Pulmonary artery endothelial cell (primary cell): Measurements from ENCODE around the gene FURIN. TPM values are rescaled to one million over a fixed set of nuclear protein-coding genes. Genes with fewer than 3 reads are reported as not detected.
"Not testable (repeated sequence)": the region's sequence is repeated elsewhere in the genome, so short reads cannot be mapped to it uniquely, and the experiment has no call there.

Experiments
- DNase-seq: peaks from one replicate; pipeline ENCODE4 v3.0.0-alpha.2; 2011; ENCODE audit warnings: low read depth, low spot score
- total RNA-seq: library from RNA; depleted of rRNA; stranded (reverse); fragments of >200 nt; gene quantifications from 2 replicates; pipeline ENCODE4 v1.2.3, GENCODE V29; 2014

The FURIN gene
- total RNA-seq, 1 donor from 2014 or later: 73.1 TPM

DNA sequence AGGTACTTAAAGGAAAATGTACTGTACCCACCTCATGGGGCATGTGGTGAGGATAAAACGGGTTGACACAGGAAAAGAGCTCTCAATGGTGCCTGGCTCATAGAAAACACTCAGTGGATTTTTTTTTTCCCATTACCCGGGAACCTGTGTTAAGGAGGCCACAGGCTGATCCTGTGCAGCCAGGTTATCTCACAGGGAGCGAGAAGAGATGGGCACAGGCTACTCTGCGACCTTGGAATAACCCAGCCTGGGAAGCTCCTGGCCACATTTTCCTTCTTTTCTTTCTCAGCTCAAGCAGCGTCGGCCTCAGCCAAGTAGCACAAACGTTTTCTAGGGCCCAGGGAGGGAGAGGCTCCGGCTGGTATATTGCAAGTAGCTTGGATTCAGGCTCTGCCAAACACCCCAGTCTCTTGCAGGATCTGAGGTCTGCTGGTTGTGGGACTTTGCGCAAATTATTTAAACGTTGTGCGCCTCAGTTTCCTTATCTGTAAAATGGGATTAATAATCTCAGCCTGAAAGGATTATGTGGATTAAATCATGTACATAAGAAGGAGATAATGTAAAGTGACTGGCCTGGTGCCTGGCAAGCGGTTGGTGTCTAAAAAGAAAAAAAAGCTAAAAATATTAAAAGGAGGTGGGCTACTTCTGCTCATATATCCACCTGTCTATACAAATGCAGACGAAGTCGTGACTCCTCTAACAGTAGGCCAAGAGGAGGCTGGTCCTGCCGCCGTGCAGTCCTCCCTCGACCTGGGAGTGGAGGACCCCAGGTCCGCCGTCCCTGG, 2.2 kb downstream of the FURIN start:
- no peak for DNase-seq

DNA sequence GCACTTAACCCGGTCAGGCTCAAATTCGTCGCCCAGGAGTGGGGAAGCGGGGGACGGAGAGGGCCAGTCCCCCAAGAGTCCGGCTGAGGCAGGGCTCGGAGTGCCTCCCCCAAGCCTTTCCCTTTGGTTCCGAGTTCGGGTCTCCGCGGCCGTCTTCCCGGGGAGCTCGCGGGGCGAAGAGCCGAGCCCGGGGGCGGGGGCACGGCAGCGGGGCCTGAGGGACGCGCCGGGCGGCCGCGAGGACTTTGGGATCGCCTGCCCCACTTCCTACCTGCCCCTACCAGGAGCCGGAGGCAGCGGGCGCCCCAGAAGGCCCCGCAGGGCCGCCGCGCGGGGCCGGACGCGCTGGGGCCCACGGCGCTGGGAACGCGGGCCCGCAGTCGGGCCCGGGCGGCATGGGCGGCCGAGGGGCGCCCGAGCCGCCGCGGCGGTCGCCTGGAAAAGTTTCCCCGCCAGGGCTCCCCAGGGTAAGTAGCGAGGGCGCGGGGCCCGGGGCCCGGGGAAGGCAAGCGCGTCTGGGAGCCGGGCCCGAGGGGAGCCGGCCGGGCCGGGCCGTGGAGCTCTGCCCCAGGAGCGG, 2.8 kb downstream of the FURIN start:
- DNase-seq: no peak

DNA sequence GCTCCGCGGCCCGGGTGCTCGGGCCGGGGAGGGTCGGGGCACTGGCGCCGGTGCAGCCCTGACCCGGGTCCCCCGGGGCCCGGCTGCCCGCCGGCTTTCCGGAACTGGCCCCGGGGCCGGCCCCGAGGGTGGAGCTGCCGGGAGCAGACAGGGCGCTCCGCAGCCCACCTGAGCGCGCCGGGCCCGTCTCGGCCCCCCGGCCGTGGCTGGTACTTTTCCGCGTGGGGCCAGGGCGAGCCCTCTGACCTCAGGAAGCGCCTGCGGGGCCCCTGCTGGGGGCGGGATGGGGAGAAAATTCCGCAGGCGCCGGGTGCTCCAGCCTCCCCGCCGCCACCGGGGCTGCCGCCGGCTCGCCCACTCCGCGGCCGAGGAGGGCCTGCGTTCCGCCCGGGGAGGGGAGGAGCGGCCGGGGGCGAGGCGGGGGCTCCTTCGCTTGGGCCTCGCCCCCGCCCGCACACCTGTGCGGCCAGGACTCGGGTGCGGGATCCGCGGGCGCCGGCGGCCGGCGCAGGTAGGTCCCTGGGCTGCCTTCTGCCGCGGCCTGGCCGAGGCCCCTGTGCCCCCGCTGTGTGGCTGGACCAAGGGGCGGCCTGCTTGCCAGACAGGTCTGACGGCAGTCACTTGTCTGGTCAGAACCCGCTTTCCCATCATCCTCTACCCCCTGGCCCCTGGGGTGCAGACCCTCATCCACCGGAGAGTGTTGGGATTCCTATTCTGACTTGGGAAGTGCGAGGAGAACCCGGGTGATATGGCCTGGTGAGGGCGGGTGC, 3.5 kb downstream of the FURIN start:
- DNase-seq: no peak

DNA sequence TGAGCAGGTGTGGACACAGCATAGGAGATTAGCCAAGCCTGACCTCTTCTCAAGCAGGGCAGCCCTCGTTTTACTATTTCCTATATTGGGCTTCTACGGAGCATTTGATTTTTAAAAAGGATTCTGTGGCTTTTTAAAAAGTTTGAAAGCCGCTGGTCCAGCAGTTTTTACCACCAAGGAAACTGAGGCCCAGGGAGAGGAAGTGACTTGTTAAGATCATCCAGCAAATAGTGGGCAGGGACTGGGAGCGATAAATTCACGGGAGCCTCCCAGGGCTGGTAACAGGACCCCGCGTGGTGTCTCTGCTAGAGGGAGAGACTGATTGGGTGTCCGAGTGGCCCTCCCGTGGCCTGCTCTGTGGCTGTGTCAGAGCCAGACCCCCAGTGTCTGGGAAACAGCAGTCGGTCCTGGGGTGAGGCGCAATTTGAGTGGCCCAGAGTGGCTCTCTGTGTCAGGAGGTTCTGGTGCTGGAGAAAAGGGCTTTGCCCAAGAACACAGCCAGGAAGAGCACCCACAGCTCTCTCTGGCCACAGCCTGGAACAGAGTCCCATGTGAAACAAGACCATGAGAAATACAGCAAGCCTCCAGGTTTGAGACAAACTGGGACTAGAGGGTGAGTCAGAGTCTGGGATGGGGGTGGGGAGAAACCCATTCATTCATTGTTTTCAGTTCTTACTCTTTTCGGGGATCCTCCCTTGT, 4.2 kb downstream of the FURIN start:
- no peak for DNase-seq

DNA sequence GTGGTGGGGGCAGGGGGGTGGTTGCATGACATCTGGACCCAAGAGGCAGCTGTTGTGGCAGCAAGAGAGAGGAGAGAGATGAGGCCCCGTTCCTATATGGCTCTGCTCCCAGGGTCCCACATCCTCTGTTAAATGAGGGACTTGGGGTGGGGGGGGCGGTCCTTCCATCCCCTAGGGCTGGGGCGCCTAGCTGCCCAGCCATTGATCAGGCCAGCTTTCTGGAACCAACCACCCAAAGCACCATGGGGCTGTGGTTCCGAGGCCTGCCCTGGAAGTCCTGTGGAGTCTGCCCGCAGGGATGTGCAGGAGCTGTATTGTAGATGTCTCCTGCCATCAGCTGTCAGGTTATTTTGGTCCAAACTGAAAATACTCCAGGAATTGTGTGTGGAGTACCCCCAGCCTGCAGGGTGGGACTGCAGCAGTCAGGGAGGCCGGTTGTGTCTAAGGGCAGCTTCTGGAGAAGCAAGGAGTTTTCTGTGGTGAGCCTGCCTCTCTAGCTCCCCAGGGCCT, 5.2 kb downstream of the FURIN start:
- DNase-seq: no peak

DNA sequence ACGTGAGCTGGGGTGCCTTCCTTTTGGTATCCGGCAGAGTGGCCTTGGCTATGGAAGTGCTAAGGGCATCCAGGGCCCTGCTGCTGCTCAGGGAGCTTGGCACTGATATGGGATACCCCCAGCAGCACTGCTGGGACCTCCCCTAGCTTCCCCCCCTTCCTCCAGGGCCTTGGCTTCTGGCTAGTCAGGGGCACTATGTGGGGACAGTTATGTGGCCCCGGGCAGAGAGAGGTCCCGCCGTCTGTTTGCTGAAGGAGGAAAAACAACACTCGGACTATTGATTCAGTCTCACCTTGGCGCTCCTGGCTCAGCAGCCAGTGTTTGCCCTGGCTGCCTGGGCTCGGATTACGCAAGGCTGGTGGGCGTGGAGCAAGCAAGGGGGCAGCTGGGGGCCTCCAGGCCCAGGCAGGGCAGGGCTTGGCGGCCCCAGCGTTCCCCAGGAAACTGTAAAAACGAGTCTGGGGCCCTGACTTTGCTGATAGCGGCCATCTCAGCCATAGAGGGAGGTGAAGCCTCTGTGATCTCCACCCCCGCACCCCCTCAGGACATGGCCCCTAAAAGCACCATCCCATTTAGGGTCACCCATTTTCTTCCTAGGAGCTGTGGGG, 5.7 kb downstream of the FURIN start:
- DNase-seq: no peak

DNA sequence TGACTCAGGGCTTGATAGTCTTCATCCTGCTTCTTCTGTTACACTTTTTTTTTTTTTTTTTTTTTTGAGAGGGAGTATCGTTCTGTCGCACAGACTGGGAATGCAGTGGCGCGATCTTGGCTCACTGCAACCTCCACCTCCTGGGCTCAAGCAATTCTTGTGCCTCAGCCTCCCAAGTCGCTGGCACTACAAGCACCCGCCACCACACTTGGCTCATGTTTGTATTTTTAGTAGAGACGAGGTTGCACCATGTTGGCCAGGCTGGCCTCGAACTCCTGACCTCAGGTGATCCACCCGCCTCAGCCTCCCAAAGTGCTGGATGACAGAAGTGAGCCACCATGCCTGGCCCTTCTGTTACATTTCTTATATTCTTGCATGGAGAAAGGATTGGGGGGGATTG, 6.6 kb downstream of the FURIN start:
- not testable (repeated sequence) for DNase-seq

DNA sequence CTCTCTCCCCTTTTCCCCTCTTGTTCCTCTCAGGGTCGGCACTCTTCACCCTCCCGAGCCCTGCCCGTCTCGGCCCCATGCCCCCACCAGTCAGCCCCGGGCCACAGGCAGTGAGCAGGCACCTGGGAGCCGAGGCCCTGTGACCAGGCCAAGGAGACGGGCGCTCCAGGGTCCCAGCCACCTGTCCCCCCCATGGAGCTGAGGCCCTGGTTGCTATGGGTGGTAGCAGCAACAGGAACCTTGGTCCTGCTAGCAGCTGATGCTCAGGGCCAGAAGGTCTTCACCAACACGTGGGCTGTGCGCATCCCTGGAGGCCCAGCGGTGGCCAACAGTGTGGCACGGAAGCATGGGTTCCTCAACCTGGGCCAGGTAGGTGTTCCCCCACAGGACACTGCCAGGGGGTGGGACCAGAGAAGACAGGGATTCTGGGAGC, 7.2 kb downstream of the FURIN start:
- DNase-seq: no peak

DNA sequence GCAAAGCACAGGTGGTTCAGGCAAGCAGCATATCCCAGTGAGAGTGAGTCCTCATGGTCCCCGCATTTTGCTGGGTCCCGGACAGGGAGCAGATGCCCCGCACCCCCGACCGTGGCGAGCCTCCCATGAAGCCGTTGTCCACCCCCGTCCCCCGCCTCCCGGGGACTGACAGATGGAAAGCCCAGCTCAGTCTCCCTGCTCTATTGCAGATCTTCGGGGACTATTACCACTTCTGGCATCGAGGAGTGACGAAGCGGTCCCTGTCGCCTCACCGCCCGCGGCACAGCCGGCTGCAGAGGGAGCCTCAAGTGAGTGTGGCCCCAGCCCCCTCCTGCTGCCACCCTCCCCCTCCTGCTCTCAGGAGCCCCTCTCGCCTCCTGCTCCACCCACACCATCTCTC, 7.7 kb downstream of the FURIN start:
- DNase-seq: no peak

DNA sequence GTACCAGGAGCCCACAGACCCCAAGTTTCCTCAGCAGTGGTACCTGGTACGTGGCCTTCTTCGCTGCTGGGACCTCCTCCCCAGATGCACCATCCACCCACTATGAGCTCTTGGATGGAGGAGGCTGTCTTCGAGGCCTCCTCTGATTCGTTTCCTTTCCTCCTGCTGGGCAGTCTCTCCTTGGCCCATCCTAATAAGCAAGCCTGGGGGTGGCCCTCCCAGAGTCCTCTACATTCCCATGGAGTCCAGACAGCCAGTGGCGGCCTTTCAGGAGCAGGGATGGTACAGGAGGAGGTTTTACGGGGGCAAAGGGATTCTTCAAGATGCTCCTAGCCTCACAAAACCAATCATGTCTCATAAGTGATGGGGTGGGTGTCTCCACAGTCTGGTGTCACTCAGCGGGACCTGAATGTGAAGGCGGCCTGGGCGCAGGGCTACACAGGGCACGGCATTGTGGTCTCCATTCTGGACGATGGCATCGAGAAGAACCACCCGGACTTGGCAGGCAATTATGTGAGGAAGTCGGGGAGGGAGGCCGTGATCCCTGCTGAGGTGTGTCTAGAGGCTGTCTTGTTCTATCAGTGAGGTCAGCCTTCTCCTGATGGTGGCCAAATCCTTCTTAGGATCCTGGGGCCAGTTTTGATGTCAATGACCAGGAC, 8.3 kb downstream of the FURIN start:
- no peak for DNase-seq

DNA sequence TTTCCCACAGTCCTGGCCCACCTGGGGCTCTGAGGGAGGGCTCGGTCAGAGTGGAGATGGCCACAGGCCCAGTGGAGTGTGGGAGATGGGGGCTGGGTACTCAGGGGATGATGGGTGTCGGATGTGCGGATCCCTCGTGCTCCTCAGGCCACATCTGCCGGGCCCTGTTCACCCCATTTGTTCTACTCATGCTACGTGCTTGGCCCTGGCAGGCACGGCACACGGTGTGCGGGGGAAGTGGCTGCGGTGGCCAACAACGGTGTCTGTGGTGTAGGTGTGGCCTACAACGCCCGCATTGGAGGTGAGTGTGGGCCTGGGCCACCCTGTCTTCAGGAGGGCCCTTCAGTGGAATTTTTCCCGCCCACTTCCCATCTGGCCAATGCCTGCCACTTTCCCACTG, 8.9 kb downstream of the FURIN start:
- no peak for DNase-seq

DNA sequence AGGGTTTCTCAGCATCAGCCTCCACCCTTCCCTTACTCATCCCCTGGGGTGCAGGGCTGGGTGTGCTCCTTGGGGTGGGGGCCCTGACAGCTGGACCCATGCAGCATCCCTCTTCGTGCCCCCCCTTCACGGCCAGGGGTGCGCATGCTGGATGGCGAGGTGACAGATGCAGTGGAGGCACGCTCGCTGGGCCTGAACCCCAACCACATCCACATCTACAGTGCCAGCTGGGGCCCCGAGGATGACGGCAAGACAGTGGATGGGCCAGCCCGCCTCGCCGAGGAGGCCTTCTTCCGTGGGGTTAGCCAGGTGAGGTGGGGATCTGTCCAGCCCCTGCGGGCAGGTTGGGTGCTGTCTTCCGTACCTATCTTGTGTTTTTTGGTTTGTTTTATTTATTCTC, 9.6 kb downstream of the FURIN start:
- DNase-seq: no peak

DNA sequence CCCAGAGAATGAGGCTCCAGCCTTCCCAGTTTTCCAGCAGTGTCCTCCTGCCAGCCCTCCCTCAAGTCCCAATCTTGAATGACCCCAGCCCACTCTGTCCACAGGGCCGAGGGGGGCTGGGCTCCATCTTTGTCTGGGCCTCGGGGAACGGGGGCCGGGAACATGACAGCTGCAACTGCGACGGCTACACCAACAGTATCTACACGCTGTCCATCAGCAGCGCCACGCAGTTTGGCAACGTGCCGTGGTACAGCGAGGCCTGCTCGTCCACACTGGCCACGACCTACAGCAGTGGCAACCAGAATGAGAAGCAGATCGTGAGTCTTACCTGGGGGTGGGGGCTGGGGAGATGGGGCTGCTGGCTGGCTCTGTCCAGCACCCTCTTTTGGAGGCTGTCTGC, 10.3 kb downstream of the FURIN start:
- DNase-seq: no peak

DNA sequence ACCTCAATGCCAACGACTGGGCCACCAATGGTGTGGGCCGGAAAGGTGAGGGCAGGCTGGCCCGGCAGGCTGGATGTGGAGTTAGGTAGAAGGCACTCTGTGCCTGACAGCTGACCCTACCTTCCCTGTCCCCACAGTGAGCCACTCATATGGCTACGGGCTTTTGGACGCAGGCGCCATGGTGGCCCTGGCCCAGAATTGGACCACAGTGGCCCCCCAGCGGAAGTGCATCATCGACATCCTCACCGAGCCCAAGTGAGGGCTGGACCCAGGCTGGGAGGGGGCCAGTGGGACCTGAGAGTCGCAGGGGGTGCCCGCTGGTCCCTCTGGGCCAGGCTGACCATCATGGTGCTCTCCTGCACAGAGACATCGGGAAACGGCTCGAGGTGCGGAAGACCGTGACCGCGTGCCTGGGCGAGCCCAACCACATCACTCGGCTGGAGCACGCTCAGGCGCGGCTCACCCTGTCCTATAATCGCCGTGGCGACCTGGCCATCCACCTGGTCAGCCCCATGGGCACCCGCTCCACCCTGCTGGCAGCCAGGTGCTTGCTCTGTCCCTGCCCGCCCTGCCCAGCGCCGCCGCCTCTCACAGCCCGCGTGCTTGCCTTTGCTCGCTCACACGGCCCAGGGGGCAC, 11.5 kb downstream of the FURIN start:
- no peak for DNase-seq

DNA sequence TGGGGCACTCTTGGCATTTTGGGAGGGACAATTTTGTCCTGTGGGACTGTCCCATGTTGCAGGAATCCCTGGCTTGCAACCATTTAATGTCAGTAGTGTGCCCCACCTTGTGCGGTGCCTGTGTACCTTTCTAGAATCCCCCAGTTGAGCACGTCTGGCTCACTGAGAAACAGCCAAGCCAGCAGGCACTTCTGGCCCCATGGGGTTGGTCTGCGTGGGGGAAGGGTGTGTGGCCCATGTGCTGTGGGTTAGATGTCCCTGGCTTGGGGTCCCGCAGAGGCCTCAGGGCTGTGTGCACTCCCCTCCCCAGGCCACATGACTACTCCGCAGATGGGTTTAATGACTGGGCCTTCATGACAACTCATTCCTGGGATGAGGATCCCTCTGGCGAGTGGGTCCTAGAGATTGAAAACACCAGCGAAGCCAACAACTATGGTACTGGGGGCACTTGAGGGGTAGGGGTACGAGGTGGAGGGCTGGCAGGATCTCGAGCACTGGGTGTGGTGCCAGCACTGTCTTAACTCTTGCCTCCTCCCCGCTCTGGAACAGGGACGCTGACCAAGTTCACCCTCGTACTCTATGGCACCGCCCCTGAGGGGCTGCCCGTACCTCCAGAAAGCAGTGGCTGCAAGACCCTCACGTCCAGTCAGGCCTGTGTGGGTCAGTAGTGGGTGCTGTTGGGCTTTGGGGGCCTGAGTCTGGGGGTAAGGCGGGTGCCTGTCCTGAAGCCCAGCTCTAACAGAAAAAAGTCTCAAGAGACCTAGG, 12.2 kb downstream of the FURIN start:
- no peak for DNase-seq

DNA sequence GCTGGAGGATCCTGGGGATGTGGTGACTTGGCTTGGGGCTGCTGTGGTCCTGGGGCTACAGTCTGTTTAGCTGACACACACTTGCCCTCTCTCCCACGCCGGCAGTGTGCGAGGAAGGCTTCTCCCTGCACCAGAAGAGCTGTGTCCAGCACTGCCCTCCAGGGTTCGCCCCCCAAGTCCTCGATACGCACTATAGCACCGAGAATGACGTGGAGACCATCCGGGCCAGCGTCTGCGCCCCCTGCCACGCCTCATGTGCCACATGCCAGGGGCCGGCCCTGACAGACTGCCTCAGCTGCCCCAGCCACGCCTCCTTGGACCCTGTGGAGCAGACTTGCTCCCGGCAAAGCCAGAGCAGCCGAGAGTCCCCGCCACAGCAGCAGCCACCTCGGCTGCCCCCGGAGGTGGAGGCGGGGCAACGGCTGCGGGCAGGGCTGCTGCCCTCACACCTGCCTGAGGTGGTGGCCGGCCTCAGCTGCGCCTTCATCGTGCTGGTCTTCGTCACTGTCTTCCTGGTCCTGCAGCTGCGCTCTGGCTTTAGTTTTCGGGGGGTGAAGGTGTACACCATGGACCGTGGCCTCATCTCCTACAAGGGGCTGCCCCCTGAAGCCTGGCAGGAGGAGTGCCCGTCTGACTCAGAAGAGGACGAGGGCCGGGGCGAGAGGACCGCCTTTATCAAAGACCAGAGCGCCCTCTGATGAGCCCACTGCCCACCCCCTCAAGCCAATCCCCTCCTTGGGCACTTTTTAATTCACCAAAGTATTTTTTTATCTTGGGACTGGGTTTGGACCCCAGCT, 13.0 kb downstream of the FURIN start:
- no peak for DNase-seq

DNA sequence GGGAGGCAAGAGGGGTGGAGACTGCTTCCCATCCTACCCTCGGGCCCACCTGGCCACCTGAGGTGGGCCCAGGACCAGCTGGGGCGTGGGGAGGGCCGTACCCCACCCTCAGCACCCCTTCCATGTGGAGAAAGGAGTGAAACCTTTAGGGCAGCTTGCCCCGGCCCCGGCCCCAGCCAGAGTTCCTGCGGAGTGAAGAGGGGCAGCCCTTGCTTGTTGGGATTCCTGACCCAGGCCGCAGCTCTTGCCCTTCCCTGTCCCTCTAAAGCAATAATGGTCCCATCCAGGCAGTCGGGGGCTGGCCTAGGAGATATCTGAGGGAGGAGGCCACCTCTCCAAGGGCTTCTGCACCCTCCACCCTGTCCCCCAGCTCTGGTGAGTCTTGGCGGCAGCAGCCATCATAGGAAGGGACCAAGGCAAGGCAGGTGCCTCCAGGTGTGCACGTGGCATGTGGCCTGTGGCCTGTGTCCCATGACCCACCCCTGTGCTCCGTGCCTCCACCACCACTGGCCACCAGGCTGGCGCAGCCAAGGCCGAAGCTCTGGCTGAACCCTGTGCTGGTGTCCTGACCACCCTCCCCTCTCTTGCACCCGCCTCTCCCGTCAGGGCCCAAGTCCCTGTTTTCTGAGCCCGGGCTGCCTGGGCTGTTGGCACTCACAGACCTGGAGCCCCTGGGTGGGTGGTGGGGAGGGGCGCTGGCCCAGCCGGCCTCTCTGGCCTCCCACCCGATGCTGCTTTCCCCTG, 13.8 kb downstream of the FURIN start:
- no peak for DNase-seq
